Colon (tissue), 2 donors: Measurements from ENCODE around the gene IZUMO2.
"Not testable (repeated sequence)": the region's sequence is repeated elsewhere in the genome, so short reads cannot be mapped to it uniquely, and the experiment has no call there.

Source experiments
- FAIRE-seq: peaks from 2 replicates; lab custom pipeline; 2012; peaks lifted over from hg19 to GRCh38; lab: Jason Lieb, UNC
- donor health status: control.
- donor health status: control.

The IZUMO2 gene

DNA sequence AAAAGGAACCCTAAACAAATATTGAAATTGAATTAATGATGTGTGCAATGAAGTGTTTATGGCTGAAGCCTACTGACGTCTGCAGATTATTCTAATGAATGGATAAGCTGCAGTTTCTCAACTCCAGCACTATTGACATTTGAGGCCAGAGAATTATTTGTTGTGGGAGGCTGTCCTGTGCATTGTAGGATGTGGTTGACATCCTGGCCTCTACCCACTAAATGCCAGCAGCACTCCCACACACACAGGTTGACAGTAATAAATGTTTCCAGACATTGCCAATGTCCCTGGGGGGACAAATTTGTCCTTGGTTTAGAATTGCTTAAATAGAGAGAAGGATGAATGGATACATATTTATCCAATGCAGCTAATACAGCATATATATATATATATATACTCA lies 21.1 kb upstream of the IZUMO2 start:
- no peak for FAIRE-seq

DNA sequence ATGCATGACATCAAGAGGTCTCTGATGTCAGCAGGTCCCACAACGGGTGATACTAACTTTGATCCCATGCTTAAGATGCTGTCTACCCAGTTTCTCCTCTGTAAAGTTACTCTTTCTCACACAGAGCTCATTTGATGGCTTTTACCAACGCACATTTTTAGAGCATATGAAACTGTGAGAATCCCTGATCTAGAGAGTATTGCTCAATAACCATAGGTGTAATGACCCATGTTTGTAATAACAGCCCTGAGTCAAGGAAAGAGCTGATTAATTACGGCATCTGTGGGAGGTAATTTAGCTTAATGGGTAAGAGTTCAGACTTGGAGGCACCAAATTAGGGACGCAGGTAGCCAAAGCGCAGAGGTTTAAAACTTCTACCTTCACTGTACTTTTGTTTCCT lies 18.0 kb upstream of the IZUMO2 start:
- no peak for FAIRE-seq

DNA sequence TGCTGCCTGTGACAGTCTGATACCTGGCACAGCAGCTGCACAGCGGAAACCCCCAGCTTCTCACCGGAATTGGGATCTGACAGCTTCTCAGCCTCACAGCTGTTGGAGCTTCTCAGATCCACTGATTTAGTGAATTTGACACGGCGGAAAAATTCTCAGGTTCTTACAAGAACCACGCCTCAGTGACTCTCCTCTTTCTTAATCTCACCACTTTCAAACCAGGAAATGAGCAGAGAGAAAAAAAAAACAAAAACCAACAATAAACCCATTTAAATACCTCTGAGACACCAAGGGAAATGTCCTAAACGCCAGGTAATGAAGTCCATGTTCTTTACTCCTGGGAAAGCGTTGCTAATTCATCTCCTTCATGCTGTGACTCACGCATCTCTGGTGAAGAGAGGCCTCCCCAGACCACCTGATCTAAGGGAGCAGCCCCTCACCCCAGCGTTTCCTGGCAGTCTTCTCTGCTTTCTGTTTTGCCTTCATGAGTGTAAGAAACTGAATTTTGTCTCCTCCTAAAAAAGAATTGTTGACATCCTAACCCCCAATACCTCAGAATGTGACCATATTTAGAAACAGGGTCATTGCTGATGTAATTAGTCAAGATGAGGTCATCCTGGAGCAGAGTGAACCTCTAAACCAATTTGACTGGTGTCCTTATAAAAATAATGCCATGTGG lies 15.9 kb upstream of the IZUMO2 start:
- no peak for FAIRE-seq

DNA sequence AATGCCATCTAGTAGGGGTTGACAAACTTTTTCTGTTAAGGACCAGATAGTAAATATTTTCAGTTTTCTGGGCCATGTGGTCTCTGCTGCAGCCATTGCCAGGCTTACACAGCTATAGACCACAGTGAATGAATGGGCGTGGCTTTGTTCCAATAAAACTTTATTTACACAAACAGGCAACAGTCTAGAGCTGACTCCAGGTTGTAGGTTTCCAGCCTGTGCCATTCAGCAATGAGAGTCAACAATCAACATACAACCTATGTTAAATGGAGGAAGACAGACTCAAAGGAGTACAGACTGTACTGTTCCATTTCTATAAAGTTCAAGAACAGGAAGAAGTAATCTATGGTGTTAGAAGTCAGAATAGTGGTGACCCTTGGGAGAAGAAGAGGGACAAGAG lies 15.2 kb upstream of the IZUMO2 start:
- FAIRE-seq = no peak

DNA sequence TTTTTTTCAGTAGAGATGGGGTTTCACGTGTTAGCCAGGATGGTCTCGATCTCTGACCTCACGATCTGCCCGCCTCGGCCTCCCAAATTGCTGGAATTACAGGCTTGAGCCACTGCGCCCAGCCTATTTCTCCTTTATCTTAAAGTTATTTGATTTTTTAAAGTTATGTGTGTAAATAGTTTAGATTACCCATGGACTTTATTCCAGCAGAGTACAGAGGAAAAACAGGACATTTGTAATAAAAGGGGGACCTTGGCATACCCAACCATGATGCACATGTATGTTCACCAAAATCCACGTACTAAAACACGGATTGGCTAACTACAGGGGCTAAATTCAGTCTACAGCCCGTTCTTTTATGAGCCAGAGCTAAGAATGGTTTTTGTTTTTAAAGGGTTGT lies 13.7 kb upstream of the IZUMO2 start:
- no peak for FAIRE-seq

DNA sequence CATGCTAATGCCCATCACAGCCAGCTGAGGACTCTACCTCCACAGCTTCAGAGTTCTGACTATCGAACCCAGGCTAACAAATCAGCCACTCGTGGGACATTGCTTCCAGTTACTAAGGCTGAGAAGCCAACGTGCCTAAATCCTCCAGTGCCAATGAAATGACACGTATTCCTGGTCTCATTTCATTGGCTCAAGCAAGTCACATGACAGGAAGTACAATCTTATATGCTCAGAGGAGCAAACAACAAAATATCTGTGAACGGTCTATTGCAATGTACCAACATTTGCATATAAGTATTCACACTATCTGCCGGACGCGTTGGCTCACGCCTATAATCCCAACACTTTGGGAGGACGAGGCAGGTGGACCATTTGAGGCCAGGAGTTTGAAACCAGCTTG lies 12.8 kb upstream of the IZUMO2 start:
- FAIRE-seq = no peak

DNA sequence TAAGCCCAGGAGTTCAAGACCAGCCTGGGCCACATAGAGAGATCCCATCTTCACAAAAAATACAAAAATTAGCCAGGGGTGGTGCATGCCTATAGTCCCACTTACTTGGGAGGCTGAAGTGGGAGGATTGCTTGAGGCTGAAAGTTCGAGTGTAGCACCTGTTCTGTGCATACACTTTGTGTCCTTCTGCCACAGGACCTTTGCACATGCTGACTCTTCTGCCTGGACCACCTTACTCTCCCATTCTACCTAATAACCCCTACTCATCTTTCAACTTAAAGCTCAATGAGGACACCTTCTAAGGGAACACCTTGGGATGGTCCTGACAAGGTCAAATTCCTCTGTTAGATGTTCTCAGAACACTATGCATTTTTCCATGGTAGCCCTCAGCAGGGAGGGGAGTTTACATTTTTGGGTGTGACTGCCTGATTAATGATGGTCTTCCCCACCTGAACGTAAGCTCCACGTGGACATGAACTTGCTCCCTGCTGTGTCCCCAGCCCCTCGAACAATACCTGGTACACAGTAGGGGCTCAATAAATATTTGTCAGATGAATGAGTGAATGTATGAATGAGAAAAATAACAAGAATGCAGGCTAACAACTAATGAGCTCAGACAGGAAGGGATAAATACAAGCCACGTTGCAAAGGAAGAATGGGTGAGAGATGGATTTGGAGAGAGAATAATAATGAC lies 11.2 kb upstream of the IZUMO2 start:
- no peak for FAIRE-seq

DNA sequence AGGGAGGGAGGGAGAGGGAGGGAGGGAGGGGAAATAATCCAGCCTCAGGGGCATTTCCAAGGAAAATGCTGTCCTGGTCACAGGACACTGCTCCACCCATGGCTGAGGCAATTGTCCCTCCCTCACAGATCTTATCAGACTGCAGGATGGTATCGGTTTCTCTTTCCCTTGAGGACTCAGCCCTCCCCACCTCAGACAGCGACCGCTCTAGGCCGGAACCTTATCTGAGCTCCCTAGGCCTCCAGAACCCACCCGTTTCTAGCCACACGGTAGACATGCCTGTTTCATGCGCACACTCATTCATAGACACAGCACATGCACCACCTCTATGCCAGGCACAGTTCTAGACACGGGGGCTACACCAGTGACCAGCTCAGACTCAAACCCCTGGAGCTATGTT lies 10.0 kb upstream of the IZUMO2 start:
- FAIRE-seq = no peak

DNA sequence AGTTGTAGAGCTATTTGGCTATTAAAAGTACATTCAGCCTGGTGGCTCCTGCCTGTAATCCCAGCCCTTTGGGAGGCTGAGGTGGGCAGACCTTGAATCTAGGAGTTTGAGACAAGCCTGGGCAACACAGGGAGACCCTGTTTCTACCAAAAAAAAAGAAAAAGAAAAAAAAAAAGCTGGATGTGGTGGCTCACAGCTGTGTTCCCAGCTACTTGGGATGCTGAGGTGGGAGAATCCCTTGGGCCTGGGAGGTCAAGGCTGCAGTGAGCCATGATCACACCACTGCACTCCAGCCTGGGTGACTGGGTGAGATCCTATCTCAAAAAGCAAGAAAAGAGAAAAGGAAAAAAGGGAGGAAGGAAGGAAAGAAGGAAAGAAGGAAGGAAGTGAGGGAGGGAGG lies 9.6 kb upstream of the IZUMO2 start:
- no peak for FAIRE-seq

DNA sequence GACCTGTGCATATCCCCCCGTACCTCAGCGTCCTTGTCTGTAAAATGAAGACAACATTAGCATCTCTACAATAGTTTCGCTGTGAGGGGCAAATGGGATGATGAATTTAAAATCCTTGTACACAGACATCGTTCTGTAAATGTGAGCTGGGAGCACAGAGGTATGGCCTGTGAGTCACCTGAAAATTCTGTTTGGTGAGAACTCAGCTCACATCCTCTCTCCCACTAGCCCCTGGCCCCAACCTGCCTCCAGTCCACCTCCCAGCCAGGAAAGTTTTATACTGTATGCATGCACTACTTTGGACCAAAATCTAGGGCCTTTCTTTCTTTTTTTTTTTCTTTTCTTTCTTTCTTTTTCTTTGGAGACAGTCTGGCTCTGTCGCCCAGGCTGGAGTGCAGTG lies 8.7 kb upstream of the IZUMO2 start:
- FAIRE-seq = no peak

DNA sequence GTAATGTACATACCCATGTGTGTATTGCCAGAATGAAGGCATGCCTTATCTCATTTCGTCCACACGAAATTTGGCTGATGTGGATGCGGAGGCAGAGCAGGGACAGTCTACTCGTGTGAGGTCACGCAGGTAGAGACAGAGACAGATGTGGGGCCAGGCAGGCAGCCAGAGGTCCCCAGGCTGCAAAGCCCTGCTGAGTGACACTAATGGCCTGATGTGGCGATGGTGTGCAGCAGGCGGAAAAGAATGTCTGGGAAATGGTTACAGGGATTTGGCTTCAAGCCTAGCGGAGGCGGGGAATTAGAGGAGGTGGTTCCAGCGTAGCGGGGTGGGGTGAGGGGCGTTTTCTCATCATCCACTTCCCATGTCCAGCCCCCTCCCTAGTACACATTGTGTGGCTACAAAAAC lies 4.2 kb upstream of the IZUMO2 start:
- no peak for FAIRE-seq

DNA sequence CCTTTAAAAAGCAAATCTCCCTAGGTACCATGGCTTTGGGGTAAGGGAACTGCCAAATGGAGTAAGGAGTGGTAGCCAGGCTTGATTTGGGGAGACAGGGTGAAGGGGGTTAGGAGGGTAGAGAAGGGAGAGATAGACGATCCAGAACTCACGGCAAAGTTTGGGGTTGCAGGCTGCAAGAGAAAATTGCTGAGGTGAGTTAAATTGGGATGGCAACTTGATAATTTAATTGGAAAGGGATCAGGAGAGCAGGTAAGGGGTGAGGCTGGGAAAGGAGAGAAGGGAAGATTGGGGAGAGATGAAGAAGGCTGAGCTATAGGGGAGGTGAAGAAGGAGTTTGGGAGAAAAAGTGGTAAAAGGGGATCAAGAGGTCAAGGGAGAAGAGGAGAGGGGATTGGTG lies 4.0 kb downstream of the IZUMO2 start:
- FAIRE-seq = no peak

DNA sequence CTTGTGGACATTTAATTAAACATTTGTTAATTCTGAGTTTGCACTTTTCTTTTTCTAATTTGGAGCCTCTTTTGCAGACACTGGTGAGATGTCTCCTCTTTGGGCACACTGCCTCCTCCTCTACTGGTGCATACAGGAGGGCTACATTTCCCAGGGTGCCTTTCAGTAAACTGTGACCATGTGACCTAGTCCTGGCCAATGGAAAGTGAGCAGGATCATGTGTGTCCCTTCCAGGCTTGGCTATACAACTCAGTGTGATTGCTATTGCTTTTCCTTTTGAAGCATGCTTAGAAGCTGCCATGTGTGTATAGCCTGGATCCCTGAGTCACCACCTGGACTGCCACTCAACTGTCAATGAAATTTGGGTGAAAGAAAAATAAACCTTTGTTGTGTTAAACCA lies 4.5 kb downstream of the IZUMO2 start:
- FAIRE-seq = no peak

DNA sequence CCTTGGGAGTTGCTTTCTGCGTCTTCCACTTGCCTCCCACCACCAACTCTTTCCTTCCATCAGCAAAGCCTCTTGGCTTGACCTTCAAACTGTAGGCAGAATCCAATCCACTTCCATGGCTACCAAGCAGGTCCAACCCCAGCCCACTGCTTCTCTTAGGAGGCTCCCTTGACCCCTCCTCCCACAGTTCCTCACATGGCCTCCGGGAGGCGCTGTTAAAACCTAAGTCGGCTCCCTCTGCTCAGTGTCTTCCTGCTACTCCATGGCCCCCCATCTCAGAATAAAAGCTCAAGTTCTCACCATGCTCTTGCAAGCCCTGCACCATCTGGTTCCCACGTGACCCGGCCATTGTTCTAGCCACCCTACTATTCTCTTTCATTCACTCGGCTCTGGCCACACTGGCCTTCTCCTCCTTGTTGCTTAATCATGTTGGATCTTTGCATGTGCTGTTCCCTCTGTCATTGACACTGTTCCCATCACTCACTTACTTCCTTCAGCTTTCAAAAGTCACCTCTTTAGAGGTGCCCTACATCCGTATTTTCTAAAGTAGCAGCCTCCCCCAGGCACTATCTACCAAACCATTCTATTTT lies 7.5 kb downstream of the IZUMO2 start:
- no peak for FAIRE-seq

DNA sequence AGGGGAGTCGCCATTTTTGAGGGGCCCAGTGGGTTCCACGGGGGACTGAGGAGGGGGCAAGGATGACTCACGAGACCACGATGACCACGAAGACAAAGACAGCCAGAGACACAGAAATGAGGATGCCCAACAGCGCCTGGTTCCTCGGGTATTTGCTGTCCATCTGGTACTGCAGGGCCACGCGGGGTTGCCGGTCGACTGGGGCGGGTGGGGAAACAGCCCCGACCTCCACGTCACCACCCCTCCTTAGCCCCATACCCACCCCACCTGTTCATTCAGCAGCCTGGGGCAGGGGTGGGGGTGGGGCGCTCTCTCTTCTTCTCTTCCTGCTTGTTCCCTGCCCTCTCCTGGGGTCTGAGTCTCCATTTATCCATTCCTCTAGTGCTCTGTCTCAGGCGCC lies 8.6 kb downstream of the IZUMO2 start:
- no peak for FAIRE-seq

DNA sequence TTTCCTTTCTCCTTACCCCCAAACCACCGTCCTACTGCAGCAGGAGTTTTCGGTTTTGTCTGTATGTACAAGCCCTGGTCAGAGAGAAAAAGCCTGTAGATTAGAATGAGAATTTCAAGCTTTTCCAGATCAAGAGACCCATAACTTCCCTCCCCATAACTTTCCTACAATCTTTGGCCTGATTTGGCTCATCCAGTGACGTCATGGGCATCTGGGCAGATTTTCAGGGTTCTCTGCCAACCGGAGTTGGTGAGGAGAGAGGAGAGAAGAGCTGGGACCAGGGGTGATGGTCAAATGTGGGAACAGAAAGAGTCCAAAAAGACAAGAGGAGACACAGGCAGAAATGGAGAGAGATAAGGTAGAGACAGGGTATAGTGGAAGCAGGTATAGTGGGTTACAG lies 10.5 kb downstream of the IZUMO2 start:
- FAIRE-seq = no peak

DNA sequence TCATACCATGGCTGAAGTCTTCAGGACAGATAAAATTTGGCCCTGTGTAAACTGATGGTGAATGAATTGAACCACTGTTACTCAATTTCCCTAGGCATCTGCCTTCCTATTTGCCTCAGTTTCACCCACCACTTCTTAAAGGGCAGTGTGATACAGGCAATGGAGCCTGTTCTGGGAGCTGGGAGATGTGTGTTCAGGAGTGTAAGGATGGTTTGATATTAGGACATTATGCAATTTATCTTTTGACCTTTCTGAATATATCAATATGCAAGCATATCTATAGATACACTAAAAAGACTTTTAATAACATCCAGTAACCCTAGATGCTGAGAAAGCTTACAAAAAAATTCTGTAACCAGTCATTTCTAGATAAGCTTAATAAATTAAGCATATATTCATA lies 14.6 kb downstream of the IZUMO2 start:
- FAIRE-seq = no peak

DNA sequence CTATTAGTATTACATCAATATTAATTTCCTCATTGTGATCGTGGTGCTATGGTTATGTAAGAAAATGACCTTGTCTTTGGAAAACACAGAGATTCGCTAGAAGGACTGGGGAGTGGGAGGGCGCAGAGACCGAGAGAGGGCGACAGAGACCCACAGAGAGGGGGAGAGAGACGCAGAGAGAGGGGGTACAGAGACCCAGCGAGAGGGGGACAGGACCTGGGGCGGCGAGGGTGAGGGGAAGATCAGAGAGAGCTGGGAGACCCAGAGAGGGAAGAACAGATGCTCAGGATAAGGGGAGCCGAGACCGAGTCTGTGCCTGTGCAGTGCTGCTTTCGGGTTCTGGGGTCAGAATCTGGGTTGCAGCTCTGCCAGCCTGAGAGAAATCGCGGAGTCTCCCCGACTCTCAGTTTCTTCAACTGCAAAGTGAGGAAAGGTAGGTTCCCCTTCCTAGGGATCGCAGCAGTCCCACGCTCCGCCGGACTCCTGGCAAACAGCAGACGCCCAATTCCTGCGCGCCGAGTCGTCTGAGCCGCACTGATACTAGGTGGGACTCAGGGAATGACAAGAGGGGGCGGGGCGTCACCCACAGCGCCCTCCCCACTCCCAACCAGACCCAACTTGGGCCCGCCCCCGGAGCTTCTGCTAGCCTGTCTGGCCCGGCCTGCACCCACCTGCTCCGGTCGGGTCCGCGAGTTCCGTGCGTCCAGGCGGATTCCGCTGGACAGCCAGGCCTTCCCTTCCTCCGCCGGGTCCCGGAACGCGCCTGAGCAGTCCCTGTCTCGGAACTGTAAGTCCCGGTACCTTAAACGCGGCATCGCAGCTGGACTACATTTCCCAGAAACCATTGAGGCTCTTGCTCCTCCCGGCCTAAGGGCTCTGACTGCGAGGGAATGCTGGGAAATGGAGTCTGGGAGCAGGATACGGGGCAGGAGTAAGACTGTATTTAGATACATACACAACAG lies 15.3 kb downstream of the IZUMO2 start:
- no peak for FAIRE-seq

DNA sequence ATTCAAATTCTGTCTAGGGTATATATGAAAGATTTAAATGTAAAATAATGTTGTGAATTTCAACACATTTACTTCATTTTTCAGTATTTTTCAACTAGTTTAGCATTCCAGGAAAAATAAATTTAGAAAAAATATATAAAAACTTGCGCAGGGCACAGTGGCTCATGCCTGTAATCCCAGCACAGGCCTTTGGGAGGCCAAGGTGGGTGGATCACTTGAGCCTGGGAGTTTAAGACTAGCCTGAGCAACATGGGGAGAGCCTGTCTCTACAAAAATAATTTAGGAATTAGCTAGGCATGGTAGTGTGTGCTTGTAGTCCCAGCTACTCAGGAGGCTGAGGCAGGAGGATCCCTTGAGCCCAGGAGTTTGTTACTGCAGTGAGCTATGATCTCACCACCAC lies 21.2 kb downstream of the IZUMO2 start:
- FAIRE-seq = not testable (repeated sequence)

DNA sequence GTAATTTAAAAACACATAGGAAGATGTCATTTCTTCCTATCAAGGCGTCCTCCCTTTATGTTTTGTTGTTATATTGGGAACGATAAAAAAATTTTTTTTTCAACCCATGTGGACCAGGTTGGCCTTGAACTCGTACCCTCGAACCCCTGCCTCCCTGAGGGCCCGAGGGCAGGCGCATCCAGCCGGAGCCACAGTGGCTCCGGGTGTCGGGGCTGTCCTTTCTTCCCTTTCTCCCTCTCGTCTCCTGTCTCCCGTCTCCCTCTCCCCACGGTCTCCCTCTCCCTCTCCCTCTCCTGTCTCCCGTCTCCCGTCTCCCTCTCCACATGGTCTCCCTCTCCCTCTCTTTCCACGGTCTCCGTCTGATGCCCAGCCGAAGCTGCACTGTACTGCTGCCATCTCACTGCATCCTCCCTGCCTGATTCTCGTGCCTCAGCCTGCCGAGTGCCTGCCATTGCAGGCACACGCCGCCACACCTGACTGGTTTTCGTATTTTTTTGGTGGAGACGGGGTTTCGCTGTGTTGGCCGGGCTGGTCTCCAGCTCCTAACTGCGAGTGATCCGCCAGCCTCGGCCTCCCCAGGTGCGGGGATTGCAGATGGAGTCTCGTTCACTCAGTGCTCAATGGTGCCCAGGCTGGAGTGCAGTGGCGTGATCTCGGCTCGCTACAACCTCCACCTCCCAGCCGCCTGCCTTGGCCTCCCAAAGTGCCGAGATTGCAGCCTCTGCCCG lies 22.8 kb downstream of the IZUMO2 start:
- FAIRE-seq = not testable (repeated sequence)

DNA sequence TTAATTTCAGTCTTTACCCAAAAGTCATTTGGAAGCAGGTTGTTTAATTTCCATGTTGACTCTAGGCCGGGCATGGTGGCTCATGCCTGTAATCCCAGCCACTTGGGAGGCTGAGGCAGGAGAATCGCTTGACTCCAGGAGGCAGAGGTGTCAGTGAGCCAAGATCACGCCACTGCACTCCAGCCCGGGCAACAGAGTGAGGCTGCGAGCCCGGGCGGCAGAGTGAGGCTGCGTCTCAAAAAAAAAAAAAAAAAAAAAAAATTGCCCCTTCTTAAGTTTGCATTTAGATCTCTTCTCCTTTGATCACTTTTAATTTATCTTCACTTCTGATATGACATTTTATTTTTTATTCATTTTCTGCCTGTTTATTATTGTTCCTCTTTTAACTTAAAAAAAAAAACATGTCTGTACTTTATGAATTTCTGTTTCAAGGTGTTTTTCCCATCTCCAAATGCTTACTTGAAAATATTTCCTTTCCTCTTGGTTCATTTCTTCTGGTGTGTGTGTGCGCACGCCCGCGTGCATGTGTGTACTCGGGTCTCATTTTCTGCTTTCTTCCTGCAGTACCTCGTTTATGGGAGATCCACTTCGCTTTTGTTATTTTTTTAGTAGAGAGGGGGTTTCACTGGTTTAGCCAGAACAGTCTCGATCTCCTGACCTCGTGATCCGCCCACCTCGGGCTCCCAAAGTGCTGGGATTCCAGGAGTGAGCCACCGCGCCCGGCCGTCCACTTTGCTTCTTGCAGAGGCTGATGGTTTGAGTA lies 26.3 kb downstream of the IZUMO2 start:
- FAIRE-seq = not testable (repeated sequence)
